Osteoblast (primary cell): ENCODE measurements around the gene DMAC2. TPM values are rescaled to one million over a fixed set of nuclear protein-coding genes. Genes with fewer than 3 reads are reported as not detected.
A peak's percentile ranks its signal among the peaks of the same experiment; 100 is the strongest.
"Not testable (repeated sequence)": the region's sequence is repeated elsewhere in the genome, so short reads cannot be mapped to it uniquely, and the experiment has no call there.

Experiments
- DNase-seq: peaks from one replicate; pipeline ENCODE4 v3.0.0; 2011; ENCODE audit warnings: low spot score, mixed read lengths; ENCODE audit not compliant: insufficient read length; ENCODE audit errors: missing footprints
- H2AFZ ChIP-seq: 2 replicates; pipeline ENCODE4 v1.6.0; 2011; ENCODE audit warnings: mild to moderate bottlenecking, low read length
- H3K27ac ChIP-seq: 2 replicates; pipeline ENCODE4 v1.5.1; 2011; ENCODE audit warnings: mild to moderate bottlenecking, low read depth, low read length, moderate library complexity
- H3K27me3 ChIP-seq: 2 replicates; pipeline ENCODE4 v1.6.0; 2012; ENCODE audit warnings: mild to moderate bottlenecking, control low read depth, inconsistent platforms, low read length, moderate library complexity; ENCODE audit not compliant: insufficient read depth
- H3K36me3 ChIP-seq: 2 replicates; pipeline ENCODE4 v1.5.1; 2011; ENCODE audit warnings: mild to moderate bottlenecking, low read length, control low read depth, moderate library complexity; ENCODE audit not compliant: insufficient read depth
- H3K4me1 ChIP-seq: 2 replicates; pipeline ENCODE4 v1.5.1; 2011; ENCODE audit warnings: mild to moderate bottlenecking, low read length, control low read depth, moderate library complexity; ENCODE audit not compliant: insufficient read depth
- H3K4me2 ChIP-seq: 2 replicates; pipeline ENCODE4 v1.6.0; 2011; ENCODE audit warnings: mild to moderate bottlenecking, low read length; ENCODE audit not compliant: insufficient read depth
- H3K4me3 ChIP-seq: fragments of 200-600 bp; sonication (generic); 3 replicates; pipeline ENCODE4 v1.5.1; 2012; ENCODE audit warnings: mild to moderate bottlenecking, low read length, inconsistent platforms; ENCODE audit not compliant: insufficient read depth
- H3K79me2 ChIP-seq: 2 replicates; pipeline ENCODE4 v1.6.0; 2012; ENCODE audit warnings: mild to moderate bottlenecking, low read length, control low read depth, inconsistent platforms; ENCODE audit not compliant: insufficient read depth
- H3K9me3 ChIP-seq: 2 replicates; pipeline ENCODE4 v1.5.1; 2011; ENCODE audit warnings: low read depth, low read length, control low read depth
- H4K20me1 ChIP-seq: 2 replicates; pipeline ENCODE4 v1.6.0; 2012; ENCODE audit warnings: mild to moderate bottlenecking, low read length, control low read depth; ENCODE audit not compliant: insufficient read depth
- CTCF ChIP-seq: IDR thresholded peaks from 2 replicates; pipeline ENCODE4 v1.5.1; 2011; ENCODE audit warnings: mild to moderate bottlenecking, low read depth, low read length, moderate library complexity; ENCODE audit errors: extremely low read depth
- total RNA-seq: library from RNA; depleted of rRNA; stranded (reverse); fragments of >200 nt; gene quantifications from 2 replicates; pipeline ENCODE4 v1.2.3, GENCODE V29; 2012

Gene DMAC2
- total RNA-seq, 1 donor, result 30.0 TPM

- no peak overlapping the region for H3K4me3 ChIP-seq
- H4K20me1 ChIP-seq, result peaks cover 8% of the 10 kb centered on the region
- H3K79me2 ChIP-seq, result no peaks in the 10 kb centered on the region
- H3K27me3 ChIP-seq, result no peaks in the 10 kb centered on the region
- no peak overlapping the region for H3K27ac ChIP-seq
- H3K4me2 ChIP-seq, result no peak overlapping the region
- DNase-seq, result peak; percentile 66
- no peak overlapping the region for H2AFZ ChIP-seq
- H3K4me1 ChIP-seq, result peaks cover 10% of the 10 kb centered on the region
- no peak for TF ChIP-seq CTCF
- no peaks in the 10 kb centered on the region for H3K9me3 ChIP-seq
- peaks cover 7% of the 10 kb centered on the region for H3K36me3 ChIP-seq
Observed at GRCh38 chr19:41411100-41411967, 28.4 kb downstream of the DMAC2 start.

- peaks cover 5% of the 10 kb centered on the region for H3K36me3 ChIP-seq
- no peaks in the 10 kb centered on the region for H3K27me3 ChIP-seq
- no peaks in the 10 kb centered on the region for H3K9me3 ChIP-seq
- no peak overlapping the region for H2AFZ ChIP-seq
- H3K4me2 ChIP-seq, result no peak overlapping the region
- no peak for TF ChIP-seq CTCF
- H3K27ac ChIP-seq, result no peak overlapping the region
- DNase-seq, result peak; percentile 34
- H4K20me1 ChIP-seq, result peaks cover 10% of the 10 kb centered on the region
- H3K79me2 ChIP-seq, result no peaks in the 10 kb centered on the region
- H3K4me3 ChIP-seq, result no peak overlapping the region
- H3K4me1 ChIP-seq, result peaks cover 10% of the 10 kb centered on the region
Observed at GRCh38 chr19:41410336-41411054, 29.2 kb downstream of the DMAC2 start.

- Histone ChIP-seq H3K9me3 (no peaks in the 10 kb centered on the region), H3K27me3 (no peaks in the 10 kb centered on the region), H4K20me1 (peaks cover 15% of the 10 kb centered on the region), H3K4me3 (no peak overlapping the region), H3K4me1 (peaks cover 10% of the 10 kb centered on the region), H3K79me2 (no peaks in the 10 kb centered on the region), H2AFZ (no peak overlapping the region), H3K36me3 (peaks cover 3% of the 10 kb centered on the region), H3K4me2 (no peak overlapping the region), H3K27ac (no peak overlapping the region)
- DNase-seq, result peak; percentile 87
- TF ChIP-seq CTCF, result no peak
Observed at GRCh38 chr19:41409288-41409687, 30.4 kb downstream of the DMAC2 start.

- H2AFZ ChIP-seq, H3K27me3 ChIP-seq, H3K4me2 ChIP-seq, DNase-seq, H3K79me2 ChIP-seq, H3K27ac ChIP-seq, H3K4me3 ChIP-seq, H3K36me3 ChIP-seq, H3K9me3 ChIP-seq: not testable (repeated sequence)
- H4K20me1 ChIP-seq, result peaks cover 15% of the 10 kb centered on the region
- peaks cover 10% of the 10 kb centered on the region for H3K4me1 ChIP-seq
Observed at GRCh38 chr19:41408846-41409245, 30.9 kb downstream of the DMAC2 start.
